ENCODE data around the gene SPPL2C.

- TF ChIP-seq CTCF (conservative IDR thresholded peaks at IDR 0.05) (no peak), ZFX (IDR thresholded peaks at IDR 0.05) (no peak)
Observed at GRCh38 chr17:45837603-45838002, 7.1 kb upstream of the SPPL2C start.
